ENCODE measurements around the gene POLH.
"Not testable (repeated sequence)": the region's sequence is repeated elsewhere in the genome, so short reads cannot be mapped to it uniquely, and the experiment has no call there.

The POLH gene

DNA sequence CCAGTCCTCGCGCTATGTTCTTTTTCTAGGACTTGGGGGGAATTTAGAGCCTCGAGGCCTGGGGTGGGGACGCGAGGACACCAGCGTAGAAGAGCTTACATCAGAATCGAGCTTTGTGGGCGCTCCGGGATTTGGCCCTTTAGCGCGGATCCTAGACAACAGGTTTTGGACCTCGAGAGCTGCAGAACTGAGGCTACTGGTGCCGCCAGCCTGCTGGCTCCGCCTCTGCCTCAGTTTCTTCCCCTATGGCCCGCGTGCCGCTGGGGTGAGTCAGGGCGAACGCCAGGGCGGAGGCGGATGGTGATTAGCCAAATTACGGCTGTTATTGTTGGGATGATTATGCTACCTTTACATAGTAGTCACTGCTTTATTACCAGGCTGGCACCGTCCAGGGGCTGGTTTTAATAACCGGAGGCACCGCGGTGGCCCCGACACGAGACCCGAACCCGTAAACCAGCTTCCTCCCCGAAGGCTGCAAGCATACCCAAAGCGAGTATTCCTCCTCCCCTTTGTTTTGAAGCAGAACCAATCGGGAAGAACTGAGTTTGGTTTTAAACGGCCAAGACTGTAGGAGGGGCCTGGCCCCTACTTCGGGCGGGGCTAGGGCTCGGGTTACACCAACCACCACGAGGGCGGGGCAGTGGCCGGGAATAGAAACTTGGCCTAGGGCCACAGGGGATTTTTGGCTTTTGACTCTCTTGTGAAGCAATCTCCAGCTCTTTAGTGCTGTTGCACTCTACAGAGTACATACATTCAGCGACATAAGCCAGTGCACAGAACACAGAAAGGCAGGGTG lies 53.7 kb downstream of the POLH start:
- no peak for TF ChIP-seq CTCF (conservative IDR thresholded peaks at IDR 0.05; ENCODE audit: low read depth, low read length)
- no peak overlapping the region for H3K4me3 ChIP-seq (IDR thresholded peaks at IDR 0.05; ENCODE audit: insufficient read depth, low read depth, low read length)
- peaks cover 36% of the 10 kb centered on the region for H3K4me1 ChIP-seq (ENCODE audit: low read depth, poor library complexity, severe bottlenecking)
- H3K36me3 ChIP-seq (ENCODE audit: insufficient read depth), result no peaks in the 10 kb centered on the region; the same call in 1 of the 2 replicates
- peak overlapping the region; percentile 56 for H3K4me2 ChIP-seq
- peak overlapping the region; percentile 62 for H2AFZ ChIP-seq (ENCODE audit: low read depth)
- no peaks in the 10 kb centered on the region for H3K27me3 ChIP-seq (ENCODE audit: insufficient read depth, low read depth)
- peak overlapping the region; percentile 91 for H3K27ac ChIP-seq
- H4K20me1 ChIP-seq (ENCODE audit: insufficient read depth), result no peaks in the 10 kb centered on the region
- peaks cover 9% of the 10 kb centered on the region; the same call in 1 of the 2 replicates for H3K79me2 ChIP-seq (ENCODE audit: insufficient read depth, low read depth)
- H3K9ac ChIP-seq, result peak overlapping the region; percentile 87

- H3K27me3 ChIP-seq (ENCODE audit: insufficient read depth, low read depth), result no peaks in the 10 kb centered on the region
- H3K9ac ChIP-seq, result peak overlapping the region; percentile 75; the same call in 1 of the 2 replicates
- H2AFZ ChIP-seq (ENCODE audit: low read depth), result peak overlapping the region; percentile 43
- H3K4me3 ChIP-seq (IDR thresholded peaks at IDR 0.05; ENCODE audit: insufficient read depth, low read depth, low read length), result no peak overlapping the region
- H3K4me2 ChIP-seq, result peak overlapping the region; percentile 23
- peaks cover 13% of the 10 kb centered on the region for H3K79me2 ChIP-seq (ENCODE audit: insufficient read depth, low read depth)
- H3K27ac ChIP-seq, result peak overlapping the region; percentile 91
- no peaks in the 10 kb centered on the region for H4K20me1 ChIP-seq (ENCODE audit: insufficient read depth)
- no peak for TF ChIP-seq CTCF (conservative IDR thresholded peaks at IDR 0.05; ENCODE audit: low read depth, low read length)
- peaks cover 45% of the 10 kb centered on the region for H3K4me1 ChIP-seq (ENCODE audit: low read depth, poor library complexity, severe bottlenecking)
- no peaks in the 10 kb centered on the region for H3K36me3 ChIP-seq (ENCODE audit: insufficient read depth)
Observed at GRCh38 chr6:43630980-43631619, 55.1 kb downstream of the POLH start.

- not testable (repeated sequence) for H4K20me1 ChIP-seq (ENCODE audit: insufficient read depth); H3K4me3 ChIP-seq (IDR thresholded peaks at IDR 0.05; ENCODE audit: insufficient read depth, low read depth, low read length); H3K4me2 ChIP-seq; H3K9ac ChIP-seq; H3K27ac ChIP-seq; H3K27me3 ChIP-seq (ENCODE audit: insufficient read depth, low read depth); H2AFZ ChIP-seq (ENCODE audit: low read depth); H3K36me3 ChIP-seq (ENCODE audit: insufficient read depth)
- H3K79me2 ChIP-seq (ENCODE audit: insufficient read depth, low read depth), result peaks cover 27% of the 10 kb centered on the region
- H3K4me1 ChIP-seq (ENCODE audit: low read depth, poor library complexity, severe bottlenecking), result peaks cover 43% of the 10 kb centered on the region
Observed at GRCh38 chr6:43633002-43633401, 57.0 kb downstream of the POLH start.

GRCh38 chr6:43634702-43635303 lies 58.8 kb downstream of the POLH start:
- no peak for TF ChIP-seq CTCF (conservative IDR thresholded peaks at IDR 0.05; ENCODE audit: low read depth, low read length)
- peaks cover 9% of the 10 kb centered on the region; the same call in 1 of the 2 replicates for H3K36me3 ChIP-seq (ENCODE audit: insufficient read depth)
- no peaks in the 10 kb centered on the region for H3K27me3 ChIP-seq (ENCODE audit: insufficient read depth, low read depth)
- peaks cover 44% of the 10 kb centered on the region for H3K4me1 ChIP-seq (ENCODE audit: low read depth, poor library complexity, severe bottlenecking)
- peaks cover 34% of the 10 kb centered on the region for H3K79me2 ChIP-seq (ENCODE audit: insufficient read depth, low read depth)
- peak overlapping the region; percentile 96; the same call in 1 of the 2 replicates for H2AFZ ChIP-seq (ENCODE audit: low read depth)
- peak overlapping the region; percentile 50; the same call in 1 of the 2 replicates for H3K27ac ChIP-seq
- H3K4me2 ChIP-seq, result peak overlapping the region; percentile 92
- H3K4me3 ChIP-seq (IDR thresholded peaks at IDR 0.05; ENCODE audit: insufficient read depth, low read depth, low read length), result no peak overlapping the region
- peak overlapping the region; percentile 75; the same call in 1 of the 2 replicates for H3K9ac ChIP-seq
- no peaks in the 10 kb centered on the region for H4K20me1 ChIP-seq (ENCODE audit: insufficient read depth)
